Activated naive CD4-positive, alpha-beta T cell treated with anti-CD3 and anti-CD28 coated beads, Interleukin-2, amount 50 U/mL, for 24 hours (primary cell): ENCODE data around the gene GAK.

Experiments
- H3K27ac Mint-ChIP-seq: one replicate; pipeline ENCODE4 v1.8.0; 2021; ENCODE audit warnings: mild to moderate bottlenecking, mixed read lengths
- H3K27me3 Mint-ChIP-seq: one replicate; pipeline ENCODE4 v1.8.0; 2021; ENCODE audit warnings: mixed read lengths
- H3K36me3 Mint-ChIP-seq: one replicate; pipeline ENCODE4 v1.8.0; 2021; ENCODE audit warnings: mixed read lengths
- H3K4me1 Mint-ChIP-seq: one replicate; pipeline ENCODE4 v1.8.0; 2021; ENCODE audit warnings: mixed read lengths
- H3K4me3 Mint-ChIP-seq: one replicate; pipeline ENCODE4 v1.8.0; 2021; ENCODE audit warnings: mild to moderate bottlenecking, mixed read lengths
- H3K9me3 Mint-ChIP-seq: one replicate; pipeline ENCODE4 v1.8.0; 2021; ENCODE audit warnings: mixed read lengths

GAK gene

DNA sequence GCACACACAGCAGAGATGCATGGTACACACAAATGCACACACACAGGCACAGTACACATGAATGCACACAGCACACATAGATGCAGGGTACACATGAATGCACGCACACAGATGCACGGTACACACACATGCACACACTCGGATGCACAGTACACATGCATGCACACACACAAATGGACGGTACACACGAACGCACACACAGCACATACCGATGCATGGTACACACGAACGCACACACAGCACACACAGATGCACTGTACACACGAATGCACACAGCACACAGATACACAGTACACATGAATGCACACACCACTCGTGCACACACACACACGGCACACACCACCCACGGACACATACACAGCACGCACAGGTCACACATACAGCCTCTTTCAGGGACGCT lies 62.3 kb downstream of the GAK start:
- H3K36me3 Mint-ChIP-seq: peaks cover 6% of the 10 kb centered on the region
- no peak overlapping the region for H3K27ac Mint-ChIP-seq
- H3K4me3 Mint-ChIP-seq: no peak overlapping the region
- H3K9me3 Mint-ChIP-seq: no peaks in the 10 kb centered on the region
- no peaks in the 10 kb centered on the region for H3K4me1 Mint-ChIP-seq
- no peaks in the 10 kb centered on the region for H3K27me3 Mint-ChIP-seq

DNA sequence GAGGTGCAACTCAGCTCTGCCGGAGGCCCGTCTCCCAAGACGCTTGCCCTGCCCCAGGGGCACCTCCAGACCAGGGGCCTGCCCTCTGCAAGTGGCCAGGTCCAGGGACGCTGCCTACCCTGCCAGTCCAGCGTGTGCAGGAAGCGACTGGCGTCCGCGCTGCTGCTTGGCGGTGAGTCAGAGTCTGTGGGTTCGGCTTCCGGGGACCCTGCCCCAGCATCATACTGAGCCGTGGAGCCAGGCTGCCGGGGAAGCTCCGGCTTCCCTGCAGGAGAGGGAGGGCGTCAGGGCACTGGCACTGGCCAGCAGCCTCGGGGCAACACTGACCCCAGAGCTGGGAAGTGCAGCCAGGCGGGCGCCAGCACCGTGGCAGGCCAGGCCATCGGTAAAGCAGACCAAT lies 63.7 kb downstream of the GAK start:
- Mint-ChIP-seq H3K27me3 (no peaks in the 10 kb centered on the region), H3K36me3 (peaks cover 4% of the 10 kb centered on the region), H3K4me1 (no peaks in the 10 kb centered on the region), H3K27ac (no peak overlapping the region), H3K4me3 (no peak overlapping the region), H3K9me3 (no peaks in the 10 kb centered on the region)

- Mint-ChIP-seq H3K4me1 (no peaks in the 10 kb centered on the region), H3K4me3 (no peak overlapping the region), H3K9me3 (no peaks in the 10 kb centered on the region), H3K36me3 (peaks cover 12% of the 10 kb centered on the region), H3K27ac (no peak overlapping the region), H3K27me3 (no peaks in the 10 kb centered on the region)
Observed at GRCh38 chr4:867526-868250, 64.4 kb downstream of the GAK start.

- Mint-ChIP-seq H3K9me3 (no peaks in the 10 kb centered on the region), H3K27ac (no peak overlapping the region), H3K27me3 (no peaks in the 10 kb centered on the region), H3K4me3 (no peak overlapping the region), H3K4me1 (no peaks in the 10 kb centered on the region), H3K36me3 (peaks cover 12% of the 10 kb centered on the region)
Observed at GRCh38 chr4:866761-867390, 65.2 kb downstream of the GAK start.

DNA sequence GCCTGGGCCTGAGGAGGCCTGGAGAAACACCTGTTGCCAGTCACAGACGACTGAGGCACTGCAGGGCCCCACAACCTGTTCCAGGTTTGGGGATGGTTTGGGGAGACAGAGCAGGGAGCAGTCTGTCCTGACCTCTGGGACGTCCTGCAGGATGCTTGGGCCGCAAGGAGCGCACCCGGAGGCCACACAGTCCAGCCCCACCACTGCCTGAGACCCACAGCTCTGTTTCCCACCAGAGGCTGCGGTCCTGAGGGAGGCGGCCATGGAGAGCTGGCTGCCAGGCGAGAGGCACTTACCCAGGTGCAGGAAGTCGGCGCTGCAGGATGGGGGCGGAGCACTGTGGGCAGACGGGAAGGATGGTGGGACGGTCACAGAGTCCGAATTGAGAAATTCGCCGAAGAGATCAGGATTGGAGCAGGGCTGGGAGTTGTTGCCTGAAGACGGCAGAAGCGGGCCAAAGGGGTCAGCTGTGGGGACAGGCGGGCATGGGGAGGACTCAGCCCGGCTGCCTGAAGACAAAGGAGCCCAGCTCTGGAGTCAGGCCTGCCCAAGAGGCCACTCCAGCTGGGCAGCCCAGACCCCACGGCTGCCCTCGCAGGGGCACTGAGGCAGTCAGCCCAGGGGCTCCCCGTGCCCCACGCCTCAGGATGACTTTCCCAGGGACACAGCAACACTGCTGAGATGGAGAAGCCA lies 65.9 kb downstream of the GAK start:
- no peak overlapping the region for H3K4me3 Mint-ChIP-seq
- peaks cover 14% of the 10 kb centered on the region for H3K36me3 Mint-ChIP-seq
- H3K27me3 Mint-ChIP-seq: no peaks in the 10 kb centered on the region
- no peak overlapping the region for H3K27ac Mint-ChIP-seq
- H3K9me3 Mint-ChIP-seq: no peaks in the 10 kb centered on the region
- H3K4me1 Mint-ChIP-seq: no peaks in the 10 kb centered on the region

DNA sequence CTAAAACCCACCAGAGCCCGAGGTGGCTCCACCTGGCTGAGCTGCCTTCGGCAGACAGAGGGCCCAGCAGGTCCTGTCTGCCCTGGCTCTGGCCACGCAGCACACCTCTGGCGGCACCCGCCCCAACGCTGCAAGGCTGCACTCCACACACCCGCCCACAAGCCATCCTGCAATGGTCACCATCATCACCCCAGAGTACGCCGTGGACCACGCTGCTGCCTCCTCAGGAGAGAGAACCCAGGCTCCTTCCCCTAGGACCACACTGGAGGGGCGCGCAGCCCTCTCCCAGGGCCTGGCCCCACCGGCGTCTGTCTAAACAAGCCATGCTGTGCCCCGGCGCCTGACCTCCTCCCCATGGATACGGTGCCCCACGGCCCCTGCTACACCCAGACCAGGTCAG lies 66.5 kb downstream of the GAK start:
- H3K27ac Mint-ChIP-seq: no peak overlapping the region
- H3K36me3 Mint-ChIP-seq: peaks cover 16% of the 10 kb centered on the region
- no peaks in the 10 kb centered on the region for H3K4me1 Mint-ChIP-seq
- H3K9me3 Mint-ChIP-seq: no peaks in the 10 kb centered on the region
- no peaks in the 10 kb centered on the region for H3K27me3 Mint-ChIP-seq
- H3K4me3 Mint-ChIP-seq: no peak overlapping the region

DNA sequence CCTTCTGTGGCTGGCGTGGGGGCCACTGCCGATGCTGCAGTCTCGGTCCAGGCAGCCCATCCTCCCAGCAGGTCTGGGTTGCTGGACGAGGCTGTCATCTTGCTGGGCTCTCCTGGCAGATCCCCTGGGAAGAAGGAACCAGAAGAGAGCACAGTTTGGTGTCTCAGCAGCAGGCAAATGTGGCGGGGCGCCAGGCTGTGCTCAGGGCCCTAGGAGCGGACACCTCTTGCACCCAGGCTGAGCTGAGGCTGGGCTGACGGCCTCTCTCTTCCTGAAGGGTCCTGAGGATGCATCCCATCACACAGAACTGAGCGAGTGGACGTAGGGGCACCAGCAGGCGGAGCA lies 67.0 kb downstream of the GAK start:
- H3K4me3 Mint-ChIP-seq: no peak overlapping the region
- H3K27ac Mint-ChIP-seq: no peak overlapping the region
- H3K36me3 Mint-ChIP-seq: peaks cover 14% of the 10 kb centered on the region
- no peaks in the 10 kb centered on the region for H3K4me1 Mint-ChIP-seq
- no peaks in the 10 kb centered on the region for H3K9me3 Mint-ChIP-seq
- H3K27me3 Mint-ChIP-seq: no peaks in the 10 kb centered on the region

DNA sequence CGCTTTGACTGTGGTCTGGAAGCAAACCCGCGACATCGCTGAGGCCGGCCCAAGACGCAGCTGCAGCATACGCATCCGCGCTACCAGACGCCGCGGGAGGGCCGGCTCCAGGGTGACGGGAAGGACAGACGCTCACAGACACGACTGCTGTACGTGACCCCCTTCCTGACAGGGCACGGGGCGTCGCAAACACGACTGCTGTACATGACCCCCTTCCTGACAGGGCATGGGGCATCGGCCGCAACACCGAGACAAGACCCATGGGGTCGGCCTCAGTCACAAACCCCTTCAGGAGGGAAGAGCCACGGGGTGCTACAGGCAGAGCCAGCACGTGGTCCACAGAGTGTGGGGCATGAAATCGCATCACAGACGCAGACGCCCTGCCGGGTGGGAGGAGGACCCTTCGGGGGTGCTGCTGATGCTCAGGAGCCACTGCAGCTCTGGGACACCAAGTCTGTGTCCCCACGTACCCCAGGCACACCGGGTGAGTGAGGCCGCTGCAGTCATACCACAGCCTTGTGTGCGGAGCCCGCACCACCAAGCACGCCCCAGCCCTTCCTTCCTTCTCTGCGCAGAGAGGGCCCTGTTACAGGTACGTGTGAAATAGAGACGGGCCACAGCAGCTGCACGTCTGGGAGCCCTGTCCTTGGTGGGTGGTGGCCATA lies 67.5 kb downstream of the GAK start:
- Mint-ChIP-seq H3K4me1 (no peaks in the 10 kb centered on the region), H3K4me3 (no peak overlapping the region), H3K27me3 (no peaks in the 10 kb centered on the region), H3K9me3 (no peaks in the 10 kb centered on the region), H3K36me3 (peaks cover 14% of the 10 kb centered on the region), H3K27ac (no peak overlapping the region)

GRCh38 chr4:860561-860960 lies 71.6 kb downstream of the GAK start:
- Mint-ChIP-seq H3K27me3 (no peaks in the 10 kb centered on the region), H3K9me3 (peaks cover 4% of the 10 kb centered on the region), H3K4me1 (peaks cover 13% of the 10 kb centered on the region), H3K36me3 (peaks cover 29% of the 10 kb centered on the region), H3K4me3 (no peak overlapping the region), H3K27ac (no peak overlapping the region)

DNA sequence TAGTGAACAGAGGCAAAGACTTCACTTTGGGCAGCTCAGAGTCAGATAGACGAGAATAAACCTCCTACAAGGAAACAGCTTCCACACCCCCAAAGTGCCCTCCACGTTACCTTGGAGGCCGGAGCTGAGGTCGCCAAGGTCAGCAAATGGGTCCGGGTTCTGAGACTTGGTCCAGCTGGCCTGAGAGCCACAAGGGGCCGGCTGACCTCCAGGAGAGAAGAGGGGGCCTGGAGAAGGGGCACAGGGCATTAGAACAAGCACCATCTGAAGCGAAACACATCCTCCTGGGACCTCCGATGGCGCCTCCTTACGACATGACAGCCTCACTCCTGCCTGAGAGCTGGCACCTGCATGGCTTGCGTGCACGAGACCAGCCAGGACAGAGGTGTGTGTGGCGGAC lies 72.6 kb downstream of the GAK start:
- Mint-ChIP-seq H3K27me3 (no peaks in the 10 kb centered on the region), H3K36me3 (peaks cover 31% of the 10 kb centered on the region), H3K9me3 (peaks cover 4% of the 10 kb centered on the region), H3K27ac (no peak overlapping the region), H3K4me1 (peaks cover 13% of the 10 kb centered on the region), H3K4me3 (no peak overlapping the region)

GRCh38 chr4:858831-859451 lies 73.2 kb downstream of the GAK start:
- Mint-ChIP-seq H3K36me3 (peaks cover 31% of the 10 kb centered on the region), H3K27ac (no peak overlapping the region), H3K4me3 (no peak overlapping the region), H3K4me1 (peaks cover 13% of the 10 kb centered on the region), H3K27me3 (no peaks in the 10 kb centered on the region), H3K9me3 (peaks cover 4% of the 10 kb centered on the region)

DNA sequence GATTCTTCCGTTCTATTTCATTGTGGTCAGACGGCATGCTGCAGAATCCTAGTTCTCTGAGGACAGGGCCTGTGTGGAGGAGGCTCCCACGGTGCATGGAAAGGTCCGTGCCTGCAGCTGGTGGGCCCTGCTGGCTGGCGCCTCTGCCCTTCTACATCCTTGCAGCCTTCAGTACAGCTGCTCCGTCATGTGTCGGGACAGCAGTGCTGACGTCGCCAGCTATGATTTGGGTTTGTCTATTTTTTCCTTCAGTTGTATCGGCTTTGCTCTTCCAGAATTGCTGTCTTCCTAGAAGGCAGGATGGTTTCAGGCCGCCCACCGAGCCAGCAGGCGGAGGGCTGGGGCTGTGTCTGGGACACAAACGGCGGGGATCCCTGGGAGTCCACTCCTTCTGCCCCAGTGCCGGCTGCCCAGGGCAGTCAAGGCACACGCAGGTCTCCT lies 74.1 kb downstream of the GAK start:
- Mint-ChIP-seq H3K36me3 (peaks cover 27% of the 10 kb centered on the region), H3K4me3 (no peak overlapping the region), H3K27ac (no peak overlapping the region), H3K9me3 (peaks cover 4% of the 10 kb centered on the region), H3K4me1 (peaks cover 13% of the 10 kb centered on the region), H3K27me3 (no peaks in the 10 kb centered on the region)

GRCh38 chr4:857461-857860 lies 74.7 kb downstream of the GAK start:
- H3K4me1 Mint-ChIP-seq: peaks cover 13% of the 10 kb centered on the region
- H3K36me3 Mint-ChIP-seq: peaks cover 23% of the 10 kb centered on the region
- H3K4me3 Mint-ChIP-seq: no peak overlapping the region
- H3K9me3 Mint-ChIP-seq: peaks cover 4% of the 10 kb centered on the region
- no peaks in the 10 kb centered on the region for H3K27me3 Mint-ChIP-seq
- H3K27ac Mint-ChIP-seq: no peak overlapping the region

DNA sequence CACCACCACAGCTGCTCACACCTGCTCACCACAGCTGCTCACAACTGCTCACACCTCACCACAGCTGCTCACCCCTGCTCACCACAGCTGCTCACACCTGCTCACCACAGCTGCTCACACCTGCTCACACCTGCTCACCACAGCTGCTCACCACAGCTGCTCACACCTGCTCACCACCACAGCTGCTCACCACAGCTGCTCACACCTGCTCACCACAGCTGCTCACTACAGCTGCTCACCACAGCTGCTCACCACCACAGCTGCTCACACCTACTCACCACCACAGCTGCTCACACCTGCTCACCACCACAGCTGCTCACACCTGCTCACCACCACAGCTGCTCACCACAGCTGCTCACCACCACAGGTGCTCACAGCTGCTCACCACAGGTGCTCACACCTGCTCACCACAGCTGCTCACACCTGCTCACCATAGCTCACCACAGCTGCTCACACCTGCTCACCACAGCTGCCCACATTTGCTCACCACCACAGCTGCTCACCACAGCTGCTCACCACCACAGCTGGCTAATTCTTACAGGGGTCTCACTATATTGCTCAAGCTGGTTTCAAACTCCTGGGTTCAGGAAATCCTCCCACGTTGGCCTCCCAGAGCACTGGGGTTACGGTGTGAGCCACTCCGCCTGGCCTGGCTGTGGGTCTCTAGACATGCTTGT lies 75.8 kb downstream of the GAK start:
- Mint-ChIP-seq H3K4me1 (peaks cover 13% of the 10 kb centered on the region), H3K9me3 (peaks cover 4% of the 10 kb centered on the region), H3K27ac (peak overlapping the region; percentile 72), H3K4me3 (peak overlapping the region; percentile 3), H3K36me3 (peaks cover 20% of the 10 kb centered on the region), H3K27me3 (no peaks in the 10 kb centered on the region)

DNA sequence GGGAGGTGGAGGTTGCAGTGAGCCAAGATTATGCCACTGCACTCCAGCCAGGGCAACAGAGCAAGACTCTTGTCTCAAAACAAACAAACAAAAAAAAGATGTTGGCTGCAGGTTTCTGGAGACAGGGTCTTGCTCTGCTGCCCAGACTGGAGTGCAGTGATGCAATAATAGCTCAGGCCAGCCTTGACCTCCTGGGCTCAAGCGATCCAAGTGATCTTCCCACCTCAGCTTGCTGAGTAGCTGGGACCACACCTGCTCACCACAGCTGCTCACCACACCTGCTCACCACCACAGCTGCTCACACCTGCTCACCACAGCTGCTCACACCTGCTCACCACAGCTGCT lies 76.3 kb downstream of the GAK start:
- H3K36me3 Mint-ChIP-seq: peaks cover 20% of the 10 kb centered on the region
- H3K4me3 Mint-ChIP-seq: no peak overlapping the region
- H3K27ac Mint-ChIP-seq: no peak overlapping the region
- H3K4me1 Mint-ChIP-seq: peaks cover 13% of the 10 kb centered on the region
- peaks cover 4% of the 10 kb centered on the region for H3K9me3 Mint-ChIP-seq
- H3K27me3 Mint-ChIP-seq: no peaks in the 10 kb centered on the region
